PFSK-1 (cell line): ENCODE results near the gene LAD1.

Experiments used
- FOXP2 ChIP-seq: optimal IDR thresholded peaks from 2 replicates; pipeline ENCODE3; 2011; ENCODE audit warnings: borderline replicate concordance, control low read depth, inconsistent platforms; ENCODE audit not compliant: insufficient read depth; ENCODE audit errors: extremely low read length, extremely low read depth
- POLR2AphosphoS5 ChIP-seq: IDR thresholded peaks from 2 replicates; pipeline ENCODE4 v1.6.1; 2012; ENCODE audit warnings: low read depth, mild to moderate bottlenecking, control low read depth, low read length, moderate library complexity
- REST ChIP-seq, 2 experiments: IDR thresholded peaks; 2 replicates each; pipeline versions ENCODE4 v1.6.1 to v1.8.0; 2011 to 2012; ENCODE audit warnings: low read depth in 2 of 2, low read length in 2 of 2, control low read depth in 1 of 2, inconsistent platforms in 1 of 2, mild to moderate bottlenecking in 1 of 2, moderate library complexity in 1 of 2; ENCODE audit not compliant: insufficient read depth in 1 of 2
- SIN3A ChIP-seq: IDR thresholded peaks from 2 replicates; pipeline ENCODE4 v1.6.1; 2012; ENCODE audit warnings: mild to moderate bottlenecking, low read length, moderate library complexity, borderline replicate concordance; ENCODE audit not compliant: insufficient read depth
- TAF1 ChIP-seq: IDR thresholded peaks from 2 replicates; pipeline ENCODE4 v1.6.1; 2012; ENCODE audit warnings: low read length, control low read depth, borderline replicate concordance; ENCODE audit not compliant: insufficient read depth

LAD1 gene

GRCh38 chr1:201395936-201396335, 3.2 kb downstream of the LAD1 start:
- no peak for TF ChIP-seq SIN3A
- no peak for TF ChIP-seq REST (IDR thresholded peaks at IDR 0.05; ENCODE audit: insufficient read depth in 1 of 2, low read depth in 2 of 2, low read length in 2 of 2)
- TF ChIP-seq POLR2AphosphoS5: no peak
- no peak for TF ChIP-seq FOXP2
- no peak for TF ChIP-seq TAF1

DNA sequence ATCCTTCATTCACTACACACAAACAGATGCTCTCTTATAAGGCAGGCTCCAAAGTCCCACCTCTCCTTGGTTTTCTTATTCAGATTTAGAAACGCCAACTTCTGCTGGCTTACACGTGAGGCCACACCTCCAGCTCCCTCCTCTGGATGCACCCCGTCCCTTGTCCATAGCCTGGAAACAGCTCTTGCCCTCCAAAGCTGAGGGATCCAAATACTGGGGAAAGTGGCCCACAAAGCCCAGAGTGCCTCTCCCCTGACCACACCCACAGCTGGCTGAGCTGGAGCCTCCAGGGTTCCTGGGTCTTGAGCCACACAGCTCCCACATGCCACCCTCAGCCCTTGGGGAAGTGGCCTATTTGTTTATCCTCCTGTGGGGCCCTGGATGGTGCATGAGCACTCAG, 4.5 kb downstream of the LAD1 start:
- no peak for TF ChIP-seq TAF1
- TF ChIP-seq POLR2AphosphoS5: no peak
- TF ChIP-seq REST (IDR thresholded peaks at IDR 0.05; ENCODE audit: insufficient read depth in 1 of 2, low read depth in 2 of 2, low read length in 2 of 2): no peak
- no peak for TF ChIP-seq SIN3A
- TF ChIP-seq FOXP2: no peak

DNA sequence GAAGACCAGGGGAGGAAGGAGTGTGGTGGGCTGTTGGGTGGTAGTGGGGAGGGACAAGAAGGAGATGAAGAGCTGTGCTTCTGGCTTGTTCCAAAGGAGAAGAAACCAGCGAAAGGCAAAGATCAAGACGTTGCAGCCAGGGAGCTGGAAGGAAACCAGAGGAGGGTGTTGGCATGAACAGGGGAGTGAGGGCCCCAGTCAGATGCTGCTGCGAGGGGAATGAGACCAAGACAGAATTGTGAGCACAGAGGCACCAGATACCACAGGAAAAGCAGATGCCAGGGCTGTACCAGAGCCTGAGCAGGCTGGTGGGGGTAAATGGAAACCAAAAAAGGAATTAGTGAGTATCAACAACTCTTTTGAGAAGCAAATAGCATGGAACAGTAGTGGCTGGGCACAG, 6.0 kb downstream of the LAD1 start:
- no peak for TF ChIP-seq TAF1
- no peak for TF ChIP-seq POLR2AphosphoS5

DNA sequence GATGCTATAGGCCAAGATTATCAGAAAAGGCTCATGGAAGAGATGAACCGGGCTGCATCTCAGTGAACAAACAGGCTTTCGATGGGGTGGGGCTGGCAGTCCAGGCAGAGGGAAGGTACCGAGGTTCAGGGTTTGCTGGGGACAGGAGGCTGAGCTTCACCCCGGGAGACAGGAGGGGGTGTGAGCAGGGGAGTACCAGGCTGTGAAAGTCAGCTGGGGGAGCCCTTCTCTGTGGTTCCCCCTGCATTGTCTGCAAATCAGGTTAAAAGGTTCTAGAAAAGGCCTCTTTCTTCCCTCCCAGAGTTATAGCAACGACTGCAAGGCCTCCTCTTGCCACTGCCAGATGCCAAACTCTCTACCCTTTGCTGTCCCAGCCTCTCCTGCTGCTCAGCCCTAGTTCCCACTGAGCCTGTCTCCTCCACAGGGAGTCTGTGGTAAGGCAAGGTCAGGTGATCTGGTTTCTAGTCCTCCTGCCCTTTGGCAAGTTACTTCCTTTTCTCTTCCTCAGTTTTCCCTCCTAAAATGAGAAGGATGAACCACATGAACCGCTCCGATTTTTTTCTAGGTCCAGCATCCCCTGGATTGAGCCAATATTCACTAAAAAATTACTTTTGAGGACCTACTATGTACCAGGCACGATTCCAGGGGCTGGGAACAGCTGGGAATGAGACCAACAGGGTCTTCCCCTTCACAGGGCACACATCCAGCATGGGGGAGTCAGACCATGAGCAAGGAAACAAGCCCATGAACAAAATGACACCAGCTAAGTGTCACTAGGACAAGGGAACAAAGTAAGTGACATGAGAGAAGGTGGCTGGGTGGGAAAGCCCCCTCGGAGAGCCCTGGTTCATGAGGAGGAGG, 7.2 kb downstream of the LAD1 start:
- TF ChIP-seq SIN3A: no peak

DNA sequence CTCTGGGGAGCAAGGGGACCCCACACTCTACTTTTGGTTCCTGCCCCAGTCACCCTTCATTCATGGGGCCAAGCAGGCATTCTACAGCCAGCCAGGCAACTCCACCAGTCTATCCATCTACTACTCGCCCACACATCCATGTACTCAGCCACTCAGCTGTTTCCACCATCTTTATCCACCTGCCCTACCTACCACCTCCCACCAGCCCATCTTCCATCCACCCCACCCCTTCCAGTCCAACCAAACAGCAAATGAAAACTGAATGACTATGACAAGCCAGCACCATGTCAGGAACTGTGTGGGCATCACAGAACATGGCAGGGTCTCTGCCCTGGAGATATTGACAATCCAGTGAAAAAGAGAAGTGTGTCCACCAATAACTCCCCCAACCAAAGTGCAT, 7.9 kb downstream of the LAD1 start:
- TF ChIP-seq REST (IDR thresholded peaks at IDR 0.05; ENCODE audit: insufficient read depth in 1 of 2, low read depth in 2 of 2, low read length in 2 of 2) (no peak), FOXP2 (no peak), SIN3A (no peak), POLR2AphosphoS5 (no peak), TAF1 (no peak)

- no peak for TF ChIP-seq SIN3A
- no peak for TF ChIP-seq POLR2AphosphoS5
- no peak for TF ChIP-seq FOXP2
- TF ChIP-seq REST (IDR thresholded peaks at IDR 0.05; ENCODE audit: insufficient read depth in 1 of 2, low read depth in 2 of 2, low read length in 2 of 2): no peak
- no peak for TF ChIP-seq TAF1
Observed at GRCh38 chr1:201389051-201389450, 10.1 kb downstream of the LAD1 start.
